A673 (cell line): ENCODE results near the gene ANKRD55. TPM values are rescaled to one million over a fixed set of nuclear protein-coding genes. Genes with fewer than 3 reads are reported as not detected.

Experiments
- BruUV-seq: library from RNA; stranded (reverse); fragments of 400-500 nt; replicated peaks from 2 replicates; lab custom pipeline; 2021; lab: Mats Ljungman, UMichigan
- CTCF ChIA-PET: fragments of 300-600 bp; sonication (Branson Sonifier 250); formaldehyde crosslinking; loops from one replicate; lab custom pipeline; 2022; ENCODE audit warnings: antibody characterized with exemption; lab: Charles Lee
- POLR2A ChIA-PET: fragments of 300-600 bp; sonication (Branson Sonifier 250); formaldehyde crosslinking; loops from one replicate; lab custom pipeline; 2022; ENCODE audit warnings: antibody characterized with exemption; ENCODE audit not compliant: low non-redundant PET; lab: Charles Lee
- DNase-seq: peaks from one replicate; pipeline ENCODE4 v3.0.0-alpha.2; 2015; ENCODE audit warnings: low spot score
- H3K27ac ChIP-seq: fragments of 200-600 bp; sonication (generic); 2 replicates; pipeline ENCODE4 v1.5.1; 2016; ENCODE audit warnings: mixed run types, low read depth, mild to moderate bottlenecking, mixed read lengths, antibody characterized with exemption, low read length; ENCODE audit not compliant: poor library complexity, severe bottlenecking
- H3K27me3 ChIP-seq: fragments of 200-600 bp; sonication (generic); replicated peaks from 2 replicates; pipeline ENCODE4 v1.6.1; 2017; ENCODE audit warnings: mixed run types, low read depth, mild to moderate bottlenecking, mixed read lengths, antibody characterized with exemption, low read length; ENCODE audit not compliant: insufficient read depth, poor library complexity
- H3K36me3 ChIP-seq: fragments of 200-600 bp; sonication (generic); 2 replicates; pipeline ENCODE4 v1.6.1; 2016; ENCODE audit warnings: mixed run types, mild to moderate bottlenecking, mixed read lengths, antibody characterized with exemption, low read length; ENCODE audit not compliant: insufficient read depth, poor library complexity, severe bottlenecking
- H3K4me1 ChIP-seq: fragments of 200-600 bp; sonication (generic); 2 replicates; pipeline ENCODE4 v1.6.1; 2017; ENCODE audit warnings: mixed run types, mild to moderate bottlenecking, mixed read lengths, antibody characterized with exemption, low read length; ENCODE audit not compliant: insufficient read depth, poor library complexity, severe bottlenecking
- H3K4me3 ChIP-seq: fragments of 200-600 bp; sonication (generic); 2 replicates; pipeline ENCODE4 v1.5.1; 2016; ENCODE audit warnings: low read depth, mixed run types, mild to moderate bottlenecking, mixed read lengths, low read length; ENCODE audit not compliant: poor library complexity, severe bottlenecking
- H3K9me3 ChIP-seq: fragments of 200-600 bp; sonication (generic); 2 replicates; pipeline ENCODE4 v1.6.1; 2016; ENCODE audit warnings: mixed run types, low read depth, mild to moderate bottlenecking, mixed read lengths, antibody characterized with exemption, low read length; ENCODE audit not compliant: poor library complexity, severe bottlenecking
- EZH2 ChIP-seq: fragments of 200-600 bp; sonication (generic); IDR thresholded peaks from 2 replicates; pipeline ENCODE4 v1.6.1; 2017; ENCODE audit warnings: borderline replicate concordance, low read depth, mild to moderate bottlenecking, mixed read lengths, antibody characterized with exemption, low read length; ENCODE audit not compliant: poor library complexity, severe bottlenecking
- intact Hi-C: fragments of 100-400 bp; cut with micrococcal nuclease; formaldehyde crosslinking; loops from one replicate; pipeline ENCODE4 v1.10.0; 2022; ENCODE audit not compliant: unreplicated experiment
- total RNA-seq: library from RNA; stranded (reverse); gene quantifications from 2 replicates; pipeline ENCODE4 v1.2.3, GENCODE V29; 2021
- TF ChIP-seq, protein P1 (sequence below): fragments of 300-800, 200-600 bp; sonication (generic); conservative IDR thresholded peaks from 2 replicates; pipeline ENCODE4 v1.5.1; 2017; ENCODE audit warnings: low read depth, mild to moderate bottlenecking, antibody characterized with exemption, low read length, moderate library complexity, mixed read lengths

The ANKRD55 gene
- total RNA-seq, 1 experiment from 2014 or later = not detected

DNA sequence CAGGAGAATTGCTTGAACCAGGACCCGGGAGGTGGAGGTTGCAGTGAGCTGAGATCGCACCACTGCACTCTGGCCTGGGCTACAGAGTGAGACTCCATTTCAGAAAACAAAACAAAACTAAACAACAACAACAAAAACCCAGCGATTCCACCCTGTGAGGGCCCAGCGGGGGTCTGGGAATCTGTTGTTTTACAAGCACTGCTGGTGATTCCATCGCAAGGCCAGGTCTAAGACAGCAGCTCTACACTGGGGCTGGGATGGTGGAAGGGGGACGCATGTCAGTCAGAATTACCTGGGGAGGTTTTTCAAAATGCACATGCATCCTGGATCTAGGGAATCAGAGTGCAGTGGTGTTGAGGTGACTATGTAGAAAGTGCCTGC, 90.9 kb downstream of the ANKRD55 start:
- intact Hi-C loops = no loop called here
- CTCF ChIA-PET = no interaction called here

GRCh38 chr5:56140073-56140472, 93.1 kb downstream of the ANKRD55 start:
- H3K27me3 ChIP-seq = no peaks in the 10 kb centered on the region
- H3K4me3 ChIP-seq = no peak overlapping the region
- no peaks in the 10 kb centered on the region for H3K9me3 ChIP-seq
- ChIA-PET POLR2A (no interaction called here), CTCF (no interaction called here)
- H3K27ac ChIP-seq = no peak overlapping the region
- intact Hi-C loops = no loop called here
- no peak for DNase-seq
- H3K4me1 ChIP-seq = no peaks in the 10 kb centered on the region
- no TSS peak for BruUV-seq
- TF ChIP-seq, protein P1, sequence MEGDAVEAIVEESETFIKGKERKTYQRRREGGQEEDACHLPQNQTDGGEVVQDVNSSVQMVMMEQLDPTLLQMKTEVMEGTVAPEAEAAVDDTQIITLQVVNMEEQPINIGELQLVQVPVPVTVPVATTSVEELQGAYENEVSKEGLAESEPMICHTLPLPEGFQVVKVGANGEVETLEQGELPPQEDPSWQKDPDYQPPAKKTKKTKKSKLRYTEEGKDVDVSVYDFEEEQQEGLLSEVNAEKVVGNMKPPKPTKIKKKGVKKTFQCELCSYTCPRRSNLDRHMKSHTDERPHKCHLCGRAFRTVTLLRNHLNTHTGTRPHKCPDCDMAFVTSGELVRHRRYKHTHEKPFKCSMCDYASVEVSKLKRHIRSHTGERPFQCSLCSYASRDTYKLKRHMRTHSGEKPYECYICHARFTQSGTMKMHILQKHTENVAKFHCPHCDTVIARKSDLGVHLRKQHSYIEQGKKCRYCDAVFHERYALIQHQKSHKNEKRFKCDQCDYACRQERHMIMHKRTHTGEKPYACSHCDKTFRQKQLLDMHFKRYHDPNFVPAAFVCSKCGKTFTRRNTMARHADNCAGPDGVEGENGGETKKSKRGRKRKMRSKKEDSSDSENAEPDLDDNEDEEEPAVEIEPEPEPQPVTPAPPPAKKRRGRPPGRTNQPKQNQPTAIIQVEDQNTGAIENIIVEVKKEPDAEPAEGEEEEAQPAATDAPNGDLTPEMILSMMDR = no peak
- TF ChIP-seq EZH2 = no peak
- no peaks in the 10 kb centered on the region for H3K36me3 ChIP-seq

More for the DNA sequence above, 90.9 kb downstream of the ANKRD55 start:
- no peak overlapping the region for H3K4me3 ChIP-seq
- H3K36me3 ChIP-seq = no peaks in the 10 kb centered on the region
- no peaks in the 10 kb centered on the region for H3K27me3 ChIP-seq
- no TSS peak for BruUV-seq
- POLR2A ChIA-PET = no interaction called here
- H3K9me3 ChIP-seq = no peaks in the 10 kb centered on the region
- no peak for DNase-seq
- no peak for TF ChIP-seq EZH2
- TF ChIP-seq, protein P1 = no peak
- no peak overlapping the region for H3K27ac ChIP-seq
- H3K4me1 ChIP-seq = no peaks in the 10 kb centered on the region

- H3K27ac ChIP-seq = no peak overlapping the region
- H3K27me3 ChIP-seq = no peaks in the 10 kb centered on the region
- no peaks in the 10 kb centered on the region for H3K36me3 ChIP-seq
- no peak for DNase-seq
- H3K9me3 ChIP-seq = no peaks in the 10 kb centered on the region
- CTCF ChIA-PET = no interaction called here
- BruUV-seq = no TSS peak
- intact Hi-C loops = no loop called here
- H3K4me1 ChIP-seq = no peaks in the 10 kb centered on the region
- TF ChIP-seq, protein P1 = no peak
- H3K4me3 ChIP-seq = no peak overlapping the region
- POLR2A ChIA-PET = no interaction called here
These were observed 102.5 kb downstream of the ANKRD55 start for GRCh38 chr5:56130664-56131063.
